ENCODE data around the gene CBR4. TPM values are rescaled to one million over a fixed set of nuclear protein-coding genes. Genes with fewer than 3 reads are reported as not detected.

Gene CBR4
- total RNA-seq (21.8 and 22.4 TPM in 2 replicates), polyA plus RNA-seq (28.3 and 34.6 TPM in 2 replicates)

- DNase-seq (ENCODE audit: low read depth in 1 of 2, low spot score in 1 of 2) = peak; percentile 98 to 99
- Histone ChIP-seq H3K27ac (peak within 1 kb of the TSS; percentile 90), H3K4me1 (ENCODE audit: low read depth) (peaks cover 28% of the 10 kb centered on the region)
Observed at GRCh38 chr4:169010125-169011023, at the start of gene CBR4. Gene CBR4, minus strand, starts transcription at chr4:169010255. Its CDS starts 166 bp downstream, at chr4:169010089.

GRCh38 chr4:169059306-169060211, 49.5 kb upstream of the CBR4 start:
- peak in 1 of 2 donors; percentile 42 for DNase-seq (ENCODE audit: low read depth in 1 of 2, low spot score in 1 of 2)
- TF ChIP-seq CTCF (IDR thresholded peaks at IDR 0.05; ENCODE audit: low read depth, low read length) = no peak
- H3K27me3 ChIP-seq = no peaks in the 10 kb centered on the region
- H3K4me1 ChIP-seq (ENCODE audit: low read depth) = peaks cover 11% of the 10 kb centered on the region
- H3K9me3 ChIP-seq (ENCODE audit: low read depth) = no peaks in the 10 kb centered on the region
- H3K27ac ChIP-seq = no peak overlapping the region
- no peaks in the 10 kb centered on the region for H3K36me3 ChIP-seq
- H3K4me3 ChIP-seq = no peak overlapping the region

More at GRCh38 chr4:169010125-169011023, at the start of gene CBR4:
- no peaks in the 10 kb centered on the region for H3K36me3 ChIP-seq
- H3K4me3 ChIP-seq = peak within 1 kb of the TSS; percentile 48
- no peaks in the 10 kb centered on the region for H3K27me3 ChIP-seq
- no peaks in the 10 kb centered on the region for H3K9me3 ChIP-seq (ENCODE audit: low read depth)
- peak; percentile 31 for TF ChIP-seq CTCF (IDR thresholded peaks at IDR 0.05; ENCODE audit: low read depth, low read length)

- H3K4me3 ChIP-seq = no peak overlapping the region
- H3K4me1 ChIP-seq (ENCODE audit: low read depth) = peaks cover 11% of the 10 kb centered on the region
- H3K9me3 ChIP-seq (ENCODE audit: low read depth) = no peaks in the 10 kb centered on the region
- no peaks in the 10 kb centered on the region for H3K36me3 ChIP-seq
- no peak for DNase-seq (ENCODE audit: low read depth in 1 of 2, low spot score in 1 of 2)
- no peaks in the 10 kb centered on the region for H3K27me3 ChIP-seq
- H3K27ac ChIP-seq = no peak overlapping the region
- no peak for TF ChIP-seq CTCF (IDR thresholded peaks at IDR 0.05; ENCODE audit: low read depth, low read length)
Observed at GRCh38 chr4:169058312-169058711, 48.3 kb upstream of the CBR4 start.

- Histone ChIP-seq H3K36me3 (no peaks in the 10 kb centered on the region), H3K27me3 (peaks cover 7% of the 10 kb centered on the region), H3K27ac (no peak overlapping the region), H3K4me1 (ENCODE audit: low read depth) (no peaks in the 10 kb centered on the region), H3K9me3 (ENCODE audit: low read depth) (no peaks in the 10 kb centered on the region), H3K4me3 (no peak overlapping the region)
- DNase-seq (ENCODE audit: low read depth in 1 of 2, low spot score in 1 of 2) = no peak
- no peak for TF ChIP-seq CTCF (IDR thresholded peaks at IDR 0.05; ENCODE audit: low read depth, low read length)
Observed at GRCh38 chr4:169054879-169055278, 44.8 kb upstream of the CBR4 start.

GRCh38 chr4:169052594-169052945, 42.5 kb upstream of the CBR4 start:
- Histone ChIP-seq H3K27ac (no peak overlapping the region), H3K27me3 (peaks cover 15% of the 10 kb centered on the region), H3K36me3 (no peaks in the 10 kb centered on the region), H3K4me3 (no peak overlapping the region), H3K4me1 (ENCODE audit: low read depth) (no peaks in the 10 kb centered on the region), H3K9me3 (ENCODE audit: low read depth) (no peaks in the 10 kb centered on the region)
- no peak for TF ChIP-seq CTCF (IDR thresholded peaks at IDR 0.05; ENCODE audit: low read depth, low read length)
- DNase-seq (ENCODE audit: low read depth in 1 of 2, low spot score in 1 of 2) = no peak

Measured in cardiac muscle cell (in vitro differentiated cells and primary cell).